GM23338 (cell line): ENCODE results near the gene RNF151. TPM values are rescaled to one million over a fixed set of nuclear protein-coding genes. Genes with fewer than 3 reads are reported as not detected.

ENCODE experiments used
- ATAC-seq: fragments of 200-7000 bp; cut with Tn5 transposase; 3 replicates; pipeline ENCODE4 v1.9.1; 2020
- DNase-seq: peaks from one replicate; pipeline ENCODE4 v3.0.0-alpha.2; 2015; ENCODE audit warnings: low spot score
- H2AFZ ChIP-seq: fragments of 200-600 bp; sonication (generic); 2 replicates; pipeline ENCODE4 v1.8.0; 2016; ENCODE audit warnings: antibody characterized with exemption, mild to moderate bottlenecking, moderate library complexity
- H3F3A ChIP-seq: fragments of 200-600 bp; sonication (generic); replicated peaks from 2 replicates; pipeline ENCODE4 v1.8.0; 2017; ENCODE audit warnings: antibody characterized with exemption, mixed run types, low read depth
- H3K27ac ChIP-seq: fragments of 200-600 bp; sonication (generic); 2 replicates; pipeline ENCODE4 v1.6.1; 2016; ENCODE audit warnings: low read depth
- H3K27me3 ChIP-seq: fragments of 200-600 bp; sonication (generic); 2 replicates; pipeline ENCODE4 v1.8.0; 2016; ENCODE audit warnings: mild to moderate bottlenecking, mixed run types, moderate library complexity; ENCODE audit not compliant: insufficient read depth
- H3K36me3 ChIP-seq: fragments of 200-600 bp; sonication (generic); 2 replicates; pipeline ENCODE4 v1.8.0; 2016; ENCODE audit warnings: mild to moderate bottlenecking; ENCODE audit not compliant: insufficient read depth
- H3K4me1 ChIP-seq: fragments of 200-600 bp; sonication (generic); 2 replicates; pipeline ENCODE4 v1.8.0; 2016; ENCODE audit warnings: mild to moderate bottlenecking, moderate library complexity; ENCODE audit not compliant: insufficient read depth
- H3K4me2 ChIP-seq: fragments of 200-600 bp; sonication (generic); 2 replicates; pipeline ENCODE4 v1.7.1; 2017; ENCODE audit warnings: mixed run types
- H3K4me3 ChIP-seq: fragments of 200-600 bp; sonication (generic); 2 replicates; pipeline ENCODE4 v1.6.1; 2016; ENCODE audit warnings: mixed run types
- H3K79me2 ChIP-seq: fragments of 200-600 bp; sonication (generic); replicated peaks from 2 replicates; pipeline ENCODE4 v1.8.0; 2017; ENCODE audit warnings: mild to moderate bottlenecking; ENCODE audit not compliant: insufficient read depth
- H3K9me2 ChIP-seq: fragments of 200-600 bp; sonication (generic); 2 replicates; pipeline ENCODE4 v1.8.0; 2017; ENCODE audit not compliant: insufficient read depth
- H4K20me1 ChIP-seq: fragments of 200-600 bp; sonication (generic); replicated peaks from 2 replicates; pipeline ENCODE4 v1.8.0; 2017; ENCODE audit warnings: mild to moderate bottlenecking; ENCODE audit not compliant: insufficient read depth
- H3K27ac Mint-ChIP-seq: 2 replicates; pipeline ENCODE4 v1.8.0; 2020; ENCODE audit warnings: inconsistent platforms, mild to moderate bottlenecking, moderate library complexity, mixed read lengths
- H3K27me3 Mint-ChIP-seq: 3 replicates; pipeline ENCODE4 v1.8.0; 2022; ENCODE audit warnings: low read depth, mild to moderate bottlenecking, moderate library complexity, mixed read lengths, inconsistent platforms; ENCODE audit not compliant: insufficient read depth, poor library complexity
- H3K36me3 Mint-ChIP-seq: 3 replicates; pipeline ENCODE4 v1.8.0; 2021; ENCODE audit warnings: low read depth, mild to moderate bottlenecking, inconsistent platforms, moderate library complexity, mixed read lengths
- H3K4me1 Mint-ChIP-seq: 3 replicates; pipeline ENCODE4 v1.8.0; 2020; ENCODE audit warnings: mild to moderate bottlenecking, inconsistent platforms, mixed read lengths
- H3K4me3 Mint-ChIP-seq: 3 replicates; pipeline ENCODE4 v1.8.0; 2021; ENCODE audit warnings: moderate library complexity, mild to moderate bottlenecking, inconsistent platforms, mixed read lengths
- H3K9me3 Mint-ChIP-seq: 3 replicates; pipeline ENCODE4 v1.8.0; 2020; ENCODE audit warnings: moderate library complexity, mild to moderate bottlenecking, inconsistent platforms, mixed read lengths
- CREB1 ChIP-seq: fragments of 250-450 bp; sonication (Bioruptor Pico); IDR thresholded peaks from 2 replicates; pipeline ENCODE4 v1.5.0; 2020; ENCODE audit warnings: low read depth, mild to moderate bottlenecking, moderate library complexity
- STAT1 ChIP-seq: IDR thresholded peaks from one replicate; pipeline ENCODE4 v1.6.1; 2016; ENCODE audit warnings: antibody characterized with exemption; ENCODE audit not compliant: unreplicated experiment
- ZNF114 ChIP-seq: fragments of 250-450 bp; sonication (Bioruptor Pico); IDR thresholded peaks from 2 replicates; pipeline ENCODE4 v1.5.0; 2020; ENCODE audit warnings: mild to moderate bottlenecking, moderate library complexity
- ZNF331 ChIP-seq: fragments of 250-450 bp; sonication (Bioruptor Pico); IDR thresholded peaks from 2 replicates; pipeline ENCODE4 v1.5.0; 2020; ENCODE audit warnings: low read depth, mild to moderate bottlenecking, moderate library complexity
- polyA plus RNA-seq: library from polyadenylated mRNA; unstranded; fragments of >200 nt; fragmentation: Nextera tagmentation; extraction: Ambion mirVana; gene quantifications from 2 replicates; pipeline ENCODE4 v1.2.1, GENCODE V29; 2016
- total RNA-seq: library from RNA; depleted of rRNA; stranded (reverse); fragments of >200 nt; shearing (Covaris generic); gene quantifications from 2 replicates; pipeline ENCODE4 v1.2.3, GENCODE V29; 2014
- TF ChIP-seq, protein P1 (sequence below): fragments of 250-450 bp; sonication (Bioruptor Pico); IDR thresholded peaks from 2 replicates; pipeline ENCODE4 v1.5.0; 2020; ENCODE audit warnings: mild to moderate bottlenecking, moderate library complexity
- TF ChIP-seq, protein P2 (sequence below): IDR thresholded peaks from one replicate; pipeline ENCODE4 v1.6.1; 2018; ENCODE audit warnings: antibody characterized with exemption; ENCODE audit not compliant: unreplicated experiment

RNF151 gene
- total and polyA plus RNA-seq, 2 experiments from 2014 or later = not detected

DNA sequence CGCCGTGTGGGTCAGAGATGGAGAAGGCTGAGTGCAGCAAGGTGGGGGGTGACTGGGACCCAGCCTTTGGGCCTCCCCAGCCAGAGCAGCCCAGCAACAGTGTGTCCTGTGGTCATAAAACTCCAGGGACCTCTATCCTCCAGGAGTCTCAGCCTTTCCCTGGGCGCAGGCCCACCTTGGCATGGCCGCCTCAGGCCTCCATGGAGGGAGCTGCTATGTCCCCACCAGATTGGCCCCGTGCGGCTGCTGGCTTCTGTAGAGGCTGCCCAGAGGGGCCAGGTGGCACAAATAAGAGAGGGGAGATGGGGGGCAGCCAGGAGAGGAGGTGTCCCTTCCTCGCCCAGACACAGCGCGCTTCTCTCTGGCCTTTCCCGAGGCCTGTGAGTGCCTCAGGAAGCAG is 20.5 kb downstream of the RNF151 start:
- peaks cover 57% of the 10 kb centered on the region for H3K27me3 Mint-ChIP-seq
- Histone ChIP-seq H3K36me3 (no peaks in the 10 kb centered on the region), H3K27me3 (peaks cover 44% of the 10 kb centered on the region), H3K79me2 (peaks cover 4% of the 10 kb centered on the region; the same call in 1 of the 2 replicates), H3K9me2 (no peaks in the 10 kb centered on the region), H2AFZ (no peak overlapping the region), H3K4me2 (no peak overlapping the region), H3K4me1 (peaks cover 16% of the 10 kb centered on the region; the same call in 1 of the 2 replicates), H3F3A (peaks cover 39% of the 10 kb centered on the region), H4K20me1 (no peaks in the 10 kb centered on the region; the same call in 1 of the 2 replicates), H3K27ac (no peak overlapping the region), H3K4me3 (no peak overlapping the region)
- DNase-seq (no peak), ATAC-seq (no peak)
- H3K27ac Mint-ChIP-seq = no peak overlapping the region
- TF ChIP-seq CREB1 (CRISPR knock-in tag) (no peak), ZNF114 (CRISPR knock-in tag) (no peak), ZNF331 (CRISPR knock-in tag) (no peak), STAT1 (no peak)
- TF ChIP-seq, protein P1, sequence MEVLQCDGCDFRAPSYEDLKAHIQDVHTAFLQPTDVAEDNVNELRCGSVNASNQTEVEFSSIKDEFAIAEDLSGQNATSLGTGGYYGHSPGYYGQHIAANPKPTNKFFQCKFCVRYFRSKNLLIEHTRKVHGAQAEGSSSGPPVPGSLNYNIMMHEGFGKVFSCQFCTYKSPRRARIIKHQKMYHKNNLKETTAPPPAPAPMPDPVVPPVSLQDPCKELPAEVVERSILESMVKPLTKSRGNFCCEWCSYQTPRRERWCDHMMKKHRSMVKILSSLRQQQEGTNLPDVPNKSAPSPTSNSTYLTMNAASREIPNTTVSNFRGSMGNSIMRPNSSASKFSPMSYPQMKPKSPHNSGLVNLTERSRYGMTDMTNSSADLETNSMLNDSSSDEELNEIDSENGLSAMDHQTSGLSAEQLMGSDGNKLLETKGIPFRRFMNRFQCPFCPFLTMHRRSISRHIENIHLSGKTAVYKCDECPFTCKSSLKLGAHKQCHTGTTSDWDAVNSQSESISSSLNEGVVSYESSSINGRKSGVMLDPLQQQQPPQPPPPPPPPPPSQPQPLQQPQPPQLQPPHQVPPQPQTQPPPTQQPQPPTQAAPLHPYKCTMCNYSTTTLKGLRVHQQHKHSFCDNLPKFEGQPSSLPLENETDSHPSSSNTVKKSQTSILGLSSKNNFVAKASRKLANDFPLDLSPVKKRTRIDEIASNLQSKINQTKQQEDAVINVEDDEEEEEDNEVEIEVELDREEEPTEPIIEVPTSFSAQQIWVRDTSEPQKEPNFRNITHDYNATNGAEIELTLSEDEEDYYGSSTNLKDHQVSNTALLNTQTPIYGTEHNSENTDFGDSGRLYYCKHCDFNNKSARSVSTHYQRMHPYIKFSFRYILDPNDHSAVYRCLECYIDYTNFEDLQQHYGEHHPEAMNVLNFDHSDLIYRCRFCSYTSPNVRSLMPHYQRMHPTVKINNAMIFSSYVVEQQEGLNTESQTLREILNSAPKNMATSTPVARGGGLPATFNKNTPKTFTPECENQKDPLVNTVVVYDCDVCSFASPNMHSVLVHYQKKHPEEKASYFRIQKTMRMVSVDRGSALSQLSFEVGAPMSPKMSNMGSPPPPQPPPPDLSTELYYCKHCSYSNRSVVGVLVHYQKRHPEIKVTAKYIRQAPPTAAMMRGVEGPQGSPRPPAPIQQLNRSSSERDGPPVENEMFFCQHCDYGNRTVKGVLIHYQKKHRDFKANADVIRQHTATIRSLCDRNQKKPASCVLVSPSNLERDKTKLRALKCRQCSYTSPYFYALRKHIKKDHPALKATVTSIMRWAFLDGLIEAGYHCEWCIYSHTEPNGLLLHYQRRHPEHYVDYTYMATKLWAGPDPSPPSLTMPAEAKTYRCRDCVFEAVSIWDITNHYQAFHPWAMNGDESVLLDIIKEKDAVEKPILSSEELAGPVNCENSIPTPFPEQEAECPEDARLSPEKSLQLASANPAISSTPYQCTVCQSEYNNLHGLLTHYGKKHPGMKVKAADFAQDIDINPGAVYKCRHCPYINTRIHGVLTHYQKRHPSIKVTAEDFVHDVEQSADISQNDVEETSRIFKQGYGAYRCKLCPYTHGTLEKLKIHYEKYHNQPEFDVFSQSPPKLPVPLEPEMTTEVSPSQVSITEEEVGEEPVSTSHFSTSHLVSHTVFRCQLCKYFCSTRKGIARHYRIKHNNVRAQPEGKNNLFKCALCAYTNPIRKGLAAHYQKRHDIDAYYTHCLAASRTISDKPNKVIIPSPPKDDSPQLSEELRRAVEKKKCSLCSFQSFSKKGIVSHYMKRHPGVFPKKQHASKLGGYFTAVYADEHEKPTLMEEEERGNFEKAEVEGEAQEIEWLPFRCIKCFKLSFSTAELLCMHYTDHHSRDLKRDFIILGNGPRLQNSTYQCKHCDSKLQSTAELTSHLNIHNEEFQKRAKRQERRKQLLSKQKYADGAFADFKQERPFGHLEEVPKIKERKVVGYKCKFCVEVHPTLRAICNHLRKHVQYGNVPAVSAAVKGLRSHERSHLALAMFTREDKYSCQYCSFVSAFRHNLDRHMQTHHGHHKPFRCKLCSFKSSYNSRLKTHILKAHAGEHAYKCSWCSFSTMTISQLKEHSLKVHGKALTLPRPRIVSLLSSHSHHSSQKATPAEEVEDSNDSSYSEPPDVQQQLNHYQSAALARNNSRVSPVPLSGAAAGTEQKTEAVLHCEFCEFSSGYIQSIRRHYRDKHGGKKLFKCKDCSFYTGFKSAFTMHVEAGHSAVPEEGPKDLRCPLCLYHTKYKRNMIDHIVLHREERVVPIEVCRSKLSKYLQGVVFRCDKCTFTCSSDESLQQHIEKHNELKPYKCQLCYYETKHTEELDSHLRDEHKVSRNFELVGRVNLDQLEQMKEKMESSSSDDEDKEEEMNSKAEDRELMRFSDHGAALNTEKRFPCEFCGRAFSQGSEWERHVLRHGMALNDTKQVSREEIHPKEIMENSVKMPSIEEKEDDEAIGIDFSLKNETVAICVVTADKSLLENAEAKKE (CRISPR knock-in tag) = no peak
- TF ChIP-seq, protein P2, sequence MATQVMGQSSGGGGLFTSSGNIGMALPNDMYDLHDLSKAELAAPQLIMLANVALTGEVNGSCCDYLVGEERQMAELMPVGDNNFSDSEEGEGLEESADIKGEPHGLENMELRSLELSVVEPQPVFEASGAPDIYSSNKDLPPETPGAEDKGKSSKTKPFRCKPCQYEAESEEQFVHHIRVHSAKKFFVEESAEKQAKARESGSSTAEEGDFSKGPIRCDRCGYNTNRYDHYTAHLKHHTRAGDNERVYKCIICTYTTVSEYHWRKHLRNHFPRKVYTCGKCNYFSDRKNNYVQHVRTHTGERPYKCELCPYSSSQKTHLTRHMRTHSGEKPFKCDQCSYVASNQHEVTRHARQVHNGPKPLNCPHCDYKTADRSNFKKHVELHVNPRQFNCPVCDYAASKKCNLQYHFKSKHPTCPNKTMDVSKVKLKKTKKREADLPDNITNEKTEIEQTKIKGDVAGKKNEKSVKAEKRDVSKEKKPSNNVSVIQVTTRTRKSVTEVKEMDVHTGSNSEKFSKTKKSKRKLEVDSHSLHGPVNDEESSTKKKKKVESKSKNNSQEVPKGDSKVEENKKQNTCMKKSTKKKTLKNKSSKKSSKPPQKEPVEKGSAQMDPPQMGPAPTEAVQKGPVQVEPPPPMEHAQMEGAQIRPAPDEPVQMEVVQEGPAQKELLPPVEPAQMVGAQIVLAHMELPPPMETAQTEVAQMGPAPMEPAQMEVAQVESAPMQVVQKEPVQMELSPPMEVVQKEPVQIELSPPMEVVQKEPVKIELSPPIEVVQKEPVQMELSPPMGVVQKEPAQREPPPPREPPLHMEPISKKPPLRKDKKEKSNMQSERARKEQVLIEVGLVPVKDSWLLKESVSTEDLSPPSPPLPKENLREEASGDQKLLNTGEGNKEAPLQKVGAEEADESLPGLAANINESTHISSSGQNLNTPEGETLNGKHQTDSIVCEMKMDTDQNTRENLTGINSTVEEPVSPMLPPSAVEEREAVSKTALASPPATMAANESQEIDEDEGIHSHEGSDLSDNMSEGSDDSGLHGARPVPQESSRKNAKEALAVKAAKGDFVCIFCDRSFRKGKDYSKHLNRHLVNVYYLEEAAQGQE = no peak
- H3K4me3 Mint-ChIP-seq = no peak overlapping the region
- H3K4me1 Mint-ChIP-seq = peaks cover 23% of the 10 kb centered on the region
- H3K36me3 Mint-ChIP-seq = peaks cover 20% of the 10 kb centered on the region
- H3K9me3 Mint-ChIP-seq = no peaks in the 10 kb centered on the region
